Heart left ventricle (tissue), 16 donors: ENCODE data around the gene MORC1. TPM values are rescaled to one million over a fixed set of nuclear protein-coding genes. Genes with fewer than 3 reads are reported as not detected.

Source experiments
- ATAC-seq, 4 donors: fragments of 200-7000 bp; cut with Tn5 transposase; one replicate each; pipeline ENCODE4 v1.9.1; 2020 to 2022; ENCODE audit warnings: moderate library complexity in 4 of 4, mild to moderate bottlenecking in 3 of 4, moderate number of reproducible peaks in 1 of 4
- DNase-seq, 5 donors: peaks; one replicate each; pipeline ENCODE4 v3.0.0-alpha.2; 2020
- H3K27ac ChIP-seq, 12 donors: fragments of 200-600 bp; sonication (generic) in 4 of 12; one replicate each; pipeline versions ENCODE4 v1.5.0 to v1.8.0; 2016 to 2022; ENCODE audit warnings: mild to moderate bottlenecking in 2 of 12
- H3K27me3 ChIP-seq, 9 donors: fragments of 200-600 bp; sonication (generic) in 2 of 9; one replicate each; pipeline versions ENCODE4 v1.5.1 to v1.8.0; 2016 to 2022; ENCODE audit warnings: mild to moderate bottlenecking in 3 of 9
- H3K36me3 ChIP-seq, 9 donors: fragments of 200-600 bp; sonication (generic) in 2 of 9; one replicate each; pipeline versions ENCODE4 v1.5.0 to v1.8.0; 2018 to 2022; ENCODE audit warnings: mild to moderate bottlenecking in 2 of 9
- H3K4me1 ChIP-seq, 12 donors: fragments of 200-600 bp; sonication (generic) in 4 of 12; one replicate each; pipeline versions ENCODE4 v1.5.0 to v1.8.0; 2016 to 2022; ENCODE audit warnings: mild to moderate bottlenecking in 3 of 12
- H3K4me3 ChIP-seq, 12 donors: fragments of 200-600 bp; sonication (generic) in 4 of 12; one replicate each; pipeline versions ENCODE4 v1.5.0 to v1.8.0; 2017 to 2022; ENCODE audit warnings: mild to moderate bottlenecking in 9 of 12, moderate library complexity in 4 of 12
- H3K9me3 ChIP-seq, 12 donors: fragments of 200-600 bp; sonication (generic) in 4 of 12; one replicate each; pipeline versions ENCODE4 v1.5.0 to v1.8.0; 2016 to 2022; ENCODE audit warnings: mild to moderate bottlenecking in 1 of 12
- CTCF ChIP-seq, 12 donors: fragments of 200-600 bp; sonication (generic) in 4 of 12; IDR thresholded peaks; one replicate each; pipeline versions ENCODE4 v1.5.0 to v1.8.0; 2018 to 2022; ENCODE audit warnings: antibody characterized with exemption in 12 of 12, mild to moderate bottlenecking in 5 of 12
- POLR2A ChIP-seq, 2 donors: fragments of 450-650 bp; IDR thresholded peaks; one replicate each; pipeline ENCODE4 v1.6.1; 2017; ENCODE audit warnings: antibody characterized with exemption in 2 of 2, mild to moderate bottlenecking in 2 of 2, moderate library complexity in 2 of 2
- WGBS, 4 donors: extraction: QIAGEN DNeasy Blood & Tissue Kit in 2 of 4; methylation state at CpG; one replicate each; pipeline versions ENCODE4 v1.1.5 to v1.1.7; 2013 to 2018; 5-methylcytosine and 5-hydroxymethylcytosine counted together
- intact Hi-C, 10 donors: fragments of 100-400 bp; cut with DNase I; formaldehyde crosslinking; loops; one replicate each; pipeline versions ENCODE4 v1.11.1 to v1.14.2; 2022
- polyA plus RNA-seq, 2 donors: library from polyadenylated mRNA; stranded (reverse); fragments of 200-250 nt; gene quantifications; one replicate each; pipeline ENCODE4 v1.2.3, GENCODE V29; 2013
- total RNA-seq, 9 donors: library from RNA; depleted of rRNA in 2 of 9; stranded (reverse); fragments of >200 nt in 2 of 9; fragmentation: NEBNext Ultra II Directional in 3 of 9; extraction: Animal tissue kit (Norgen Biotek cat#: 25700) in 3 of 9; gene quantifications; one replicate each; pipeline versions ENCODE4 v1.1.0 to v1.2.4, GENCODE V29; 2016 to 2023
- donor health status: ischemic (EF 13 %, LVEDD 7.1; RV severe dilation, severe dysfunction).
- donor health status: healthy with polysubstance abuse.
- donor health status: DM: no; HTN: yes; CAD: no.
- donor health status: DM: no; HTN: no; CAD: no.
- donor health status: ischemic (EF 25% LVEDD 6.9; RV normal size, moderate dysfunction).
- donor health status: ischemic (EF 25% LVEDD 5.7; RV mildly dilated, moderate dysfunction).
- donor health status: healthy.
- donor health status: DM: yes; HTN: yes; CAD: no.
- donor health status: ischemic (EF 35%, LVEDD 5.7; RV mildly dilated, moderate dysfunction).
- donor health status: nonischemic (EF 11% LVEDD 7.7; RV severe dilation, severe dysfunction).
- donor health status: DM: yes; HTN: yes; CAD: no.
- donor health status: PGD.
- donor health status: ischemic (EF 29% LVEDD 5.4; RV normal size, mild dysfunction).
- donor health status: nonischemic (EF 23%, LVEDD 6.1; RV moderate dilation, normal function).

The MORC1 gene
- total and polyA plus RNA-seq, 11 donors: not detected

GRCh38 chr3:109112946-109113760 is 4.8 kb downstream of the MORC1 start:
- TF ChIP-seq CTCF (IDR thresholded peaks at IDR 0.05): no peak
- TF ChIP-seq POLR2A (IDR thresholded peaks at IDR 0.05): no peak
- Histone ChIP-seq H3K4me1 (peaks cover 0 to 4% (median 0%) of the 10 kb centered on the region in 12 donors), H3K9me3 (no peaks in the 10 kb centered on the region), H3K27ac (no peak overlapping the region), H3K4me3 (no peak overlapping the region), H3K27me3 (no peaks in the 10 kb centered on the region), H3K36me3 (no peaks in the 10 kb centered on the region)
- whole genome bisulfite sequencing, 4 donors: 62 to 70% (median 65%) methylated on average over 4 of the region's 4 CpGs
- intact Hi-C loops: no loop called here
- ATAC-seq (peak in 2 of 4 donors; percentile 37 to 41), DNase-seq (peak in 1 of 5 donors; percentile 13)

- no peak for ATAC-seq
- 82 to 89% (median 84%) methylated on average over 4 of the region's 4 CpGs for whole genome bisulfite sequencing, 4 donors
- Histone ChIP-seq H3K9me3 (no peaks in the 10 kb centered on the region), H3K36me3 (no peaks in the 10 kb centered on the region), H3K27me3 (no peaks in the 10 kb centered on the region), H3K4me1 (peaks cover 0 to 4% (median 0%) of the 10 kb centered on the region in 12 donors), H3K4me3 (no peak overlapping the region), H3K27ac (no peak overlapping the region)
- intact Hi-C loops: no loop called here
- DNase-seq: no peak
- no peak for TF ChIP-seq CTCF (IDR thresholded peaks at IDR 0.05)
- no peak for TF ChIP-seq POLR2A (IDR thresholded peaks at IDR 0.05)
These were observed 8.4 kb downstream of the MORC1 start for GRCh38 chr3:109109574-109109973.

- Histone ChIP-seq H3K36me3 (no peaks in the 10 kb centered on the region), H3K4me1 (peaks cover 0 to 7% (median 0%) of the 10 kb centered on the region in 12 donors), H3K27me3 (no peaks in the 10 kb centered on the region), H3K9me3 (no peaks in the 10 kb centered on the region), H3K27ac (no peak overlapping the region), H3K4me3 (no peak overlapping the region)
- no peak for ATAC-seq
- no peak for DNase-seq
- intact Hi-C loops: no loop called here
- 54 to 64% (median 57%) methylated on average over 5 of the region's 5 CpGs for WGBS, 4 donors
- TF ChIP-seq POLR2A (IDR thresholded peaks at IDR 0.05): no peak
- TF ChIP-seq CTCF (IDR thresholded peaks at IDR 0.05): peak in 1 of 12 donors; percentile 6
These were observed 19.8 kb downstream of the MORC1 start for GRCh38 chr3:109098079-109098644.

GRCh38 chr3:109095166-109095565 is 22.8 kb downstream of the MORC1 start:
- no peak overlapping the region for H3K27ac ChIP-seq
- DNase-seq (no peak), ATAC-seq (no peak)
- TF ChIP-seq POLR2A (IDR thresholded peaks at IDR 0.05): no peak
- no peak for TF ChIP-seq CTCF (IDR thresholded peaks at IDR 0.05)
- peaks cover 0 to 7% (median 0%) of the 10 kb centered on the region in 12 donors for H3K4me1 ChIP-seq
- no peaks in the 10 kb centered on the region for H3K36me3 ChIP-seq
- no peak overlapping the region for H3K4me3 ChIP-seq
- H3K27me3 ChIP-seq: no peaks in the 10 kb centered on the region
- 67 to 82% (median 75%) methylated on average over 1 of the region's 1 CpG for WGBS, 4 donors
- intact Hi-C loops: no loop called here
- H3K9me3 ChIP-seq: no peaks in the 10 kb centered on the region
